Mucosa of stomach (tissue), 1 donor: ENCODE data around the gene OTUD7B.
"Not testable (repeated sequence)": the region's sequence is repeated elsewhere in the genome, so short reads cannot be mapped to it uniquely, and the experiment has no call there.

ENCODE experiments used
- H3K27me3 ChIP-seq: one replicate; pipeline ENCODE4 v1.7.0; 2013; ENCODE audit warnings: mild to moderate bottlenecking, low read length; ENCODE audit not compliant: control insufficient read depth, insufficient read depth
- H3K36me3 ChIP-seq: one replicate; pipeline ENCODE4 v1.7.0; 2013; ENCODE audit warnings: low read length; ENCODE audit not compliant: control insufficient read depth, insufficient read depth
- H3K4me1 ChIP-seq: one replicate; pipeline ENCODE4 v1.7.0; 2013; ENCODE audit warnings: mild to moderate bottlenecking, low read length; ENCODE audit not compliant: control insufficient read depth, insufficient read depth
- H3K4me3 ChIP-seq: one replicate; pipeline ENCODE4 v1.7.0; 2013; ENCODE audit warnings: low read length
- H3K9ac ChIP-seq: one replicate; pipeline ENCODE4 v1.7.0; 2013; ENCODE audit warnings: mild to moderate bottlenecking, low read length, moderate library complexity
- H3K9me3 ChIP-seq: one replicate; pipeline ENCODE4 v1.7.0; 2013; ENCODE audit warnings: mild to moderate bottlenecking, low read length, moderate library complexity; ENCODE audit not compliant: control insufficient read depth
- donor health status: Pancreatic carcinoma.

Gene OTUD7B

DNA sequence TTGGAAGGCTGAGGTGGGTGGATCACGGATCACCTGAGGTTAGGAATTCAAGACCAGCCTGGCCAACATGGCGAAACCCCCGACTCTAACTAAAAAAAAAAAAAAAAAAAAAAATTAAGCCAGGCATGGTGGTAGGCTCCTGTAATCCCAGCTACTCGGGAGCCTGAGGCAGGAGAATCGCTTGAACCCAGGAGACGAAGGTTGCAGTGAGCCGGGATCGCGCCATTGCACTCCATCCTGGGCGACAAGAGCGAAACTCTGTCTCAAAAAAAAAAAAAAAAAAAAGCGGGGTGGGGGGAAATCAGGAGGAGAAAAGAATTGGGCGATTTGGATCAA is 71.9 kb downstream of the OTUD7B start:
- H3K4me3 ChIP-seq, H3K9me3 ChIP-seq, H3K36me3 ChIP-seq, H3K27me3 ChIP-seq: not testable (repeated sequence)
- Histone ChIP-seq H3K4me1 (peaks cover 61% of the 10 kb centered on the region), H3K9ac (peak overlapping the region; percentile 62)

DNA sequence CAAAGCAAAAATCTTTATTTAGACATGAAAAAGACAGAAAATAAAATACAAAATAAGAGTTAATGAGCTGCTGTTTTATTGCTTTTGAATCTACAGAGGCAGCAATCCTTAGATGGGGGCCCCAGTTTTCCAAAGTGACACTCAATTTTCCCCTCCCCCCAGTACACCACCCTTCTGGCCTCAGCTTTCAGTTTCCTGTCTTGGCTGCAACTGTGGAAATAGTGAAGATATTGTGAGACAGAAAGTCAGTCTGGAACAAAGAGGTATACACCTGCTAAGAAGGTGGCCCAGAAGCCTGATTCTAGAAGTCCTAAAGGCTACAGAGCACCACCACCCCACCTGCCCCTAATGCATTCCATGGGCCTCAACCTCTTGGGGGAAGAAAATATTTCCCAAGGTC is 72.8 kb downstream of the OTUD7B start:
- Histone ChIP-seq H3K4me1 (peaks cover 61% of the 10 kb centered on the region), H3K4me3 (no peak overlapping the region), H3K9me3 (no peaks in the 10 kb centered on the region), H3K36me3 (peaks cover 4% of the 10 kb centered on the region), H3K27me3 (no peaks in the 10 kb centered on the region), H3K9ac (peak overlapping the region; percentile 48)

DNA sequence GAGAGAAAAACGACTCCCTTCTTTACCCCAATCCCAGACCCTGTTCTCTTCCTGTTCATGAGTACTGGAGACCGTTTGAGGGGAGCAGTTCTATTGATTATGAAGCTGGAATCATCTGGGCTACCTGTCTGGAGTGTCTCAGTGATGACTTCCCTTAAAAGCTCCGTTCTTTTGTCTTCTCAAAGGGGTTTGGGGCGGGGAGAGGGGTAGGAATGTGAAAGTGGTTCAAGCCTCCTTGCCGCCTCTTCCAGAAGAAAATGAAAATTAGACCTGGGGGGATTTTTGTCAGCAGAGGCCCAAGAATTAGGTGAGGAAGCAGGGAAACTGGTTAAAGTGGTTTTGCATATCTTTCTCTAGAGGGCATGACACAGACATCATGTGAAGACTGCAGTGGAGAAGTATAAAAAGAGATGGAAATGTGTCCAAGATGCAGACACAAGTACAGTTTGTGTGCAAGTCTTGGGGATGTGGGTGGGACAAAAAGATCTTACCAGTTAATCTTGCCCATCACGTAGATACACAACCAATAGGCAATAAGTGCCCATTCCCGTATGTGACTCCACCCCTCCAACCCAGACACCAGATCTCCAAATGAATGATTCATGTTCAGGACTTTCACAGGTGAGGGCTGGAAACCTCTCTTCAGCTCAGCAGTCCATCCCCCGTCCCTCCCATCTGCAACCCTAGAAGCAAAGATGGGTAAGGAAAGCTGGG is 73.4 kb downstream of the OTUD7B start:
- Histone ChIP-seq H3K4me3 (peak overlapping the region; percentile 53), H3K9ac (peak overlapping the region; percentile 73), H3K4me1 (peaks cover 59% of the 10 kb centered on the region), H3K27me3 (no peaks in the 10 kb centered on the region), H3K36me3 (peaks cover 4% of the 10 kb centered on the region), H3K9me3 (no peaks in the 10 kb centered on the region)

DNA sequence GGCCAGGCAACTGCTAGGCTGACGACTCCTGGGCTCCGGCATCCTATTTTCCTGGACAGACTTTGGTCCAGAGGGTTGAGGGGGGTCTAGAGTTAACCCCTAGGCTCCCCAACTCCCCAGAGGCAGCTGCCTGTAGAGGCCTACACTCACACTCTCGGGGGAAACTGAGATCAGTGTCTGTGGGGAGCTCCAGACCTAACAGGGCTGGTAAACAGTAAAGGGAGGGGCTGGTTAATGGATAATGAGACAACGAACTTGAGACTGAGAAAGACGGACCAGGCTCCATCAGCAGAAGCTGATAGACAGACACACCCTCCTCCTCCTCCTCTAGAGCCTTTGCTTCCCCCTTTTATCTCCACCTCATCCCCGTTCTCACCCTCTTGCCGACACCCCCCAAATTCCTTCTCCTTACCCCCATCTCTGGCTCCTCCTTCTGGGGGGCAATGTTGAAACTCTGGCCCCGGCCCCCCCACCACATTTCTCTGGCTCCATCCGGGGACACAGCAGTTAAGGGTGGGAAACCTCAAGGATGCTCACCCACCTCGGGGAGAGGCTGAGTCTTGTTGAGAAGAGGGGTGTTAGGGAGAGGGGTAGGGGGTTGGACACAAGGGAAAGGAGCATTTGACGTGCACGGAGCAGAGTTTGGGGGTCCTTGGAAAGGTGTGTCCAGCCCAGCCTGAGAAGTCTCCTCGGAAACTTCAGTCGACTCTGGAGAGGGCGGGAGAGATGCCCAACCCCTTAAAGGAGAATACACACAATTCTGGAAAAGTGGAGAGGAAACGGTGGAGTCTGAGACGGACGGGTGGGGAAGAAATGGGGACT is 74.1 kb downstream of the OTUD7B start, which contains the start of gene MTMR11:
Gene MTMR11 (minus strand): TSS at position 710 of the 822 bp plus-strand sequence. CDS start 232 bp downstream, at position 478.
- H3K9ac ChIP-seq, result peak within 1 kb of the TSS; percentile 73
- no peaks in the 10 kb centered on the region for H3K9me3 ChIP-seq
- H3K27me3 ChIP-seq, result no peaks in the 10 kb centered on the region
- H3K4me3 ChIP-seq, result peak within 1 kb of the TSS; percentile 53
- peaks cover 4% of the 10 kb centered on the region for H3K36me3 ChIP-seq
- H3K4me1 ChIP-seq, result peaks cover 55% of the 10 kb centered on the region

DNA sequence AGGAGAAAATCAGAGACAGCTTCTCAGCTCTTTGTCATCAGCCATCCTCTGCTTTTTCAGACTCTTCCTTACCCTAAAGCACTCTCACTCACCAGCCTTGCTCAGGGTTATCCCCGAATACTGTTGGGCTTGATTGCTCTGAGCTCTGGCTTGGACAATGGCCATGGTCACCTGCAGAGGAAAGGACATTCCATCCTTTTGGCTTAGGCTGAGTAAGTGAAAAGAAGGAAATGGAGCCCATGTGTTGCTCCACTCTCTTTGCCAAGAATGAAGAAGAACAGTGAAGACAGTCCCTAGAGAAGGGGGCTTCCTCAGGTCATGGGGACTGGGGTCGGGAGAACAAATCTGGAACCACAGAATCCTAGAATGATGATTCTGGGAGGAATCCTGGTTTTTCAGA is 76.2 kb downstream of the OTUD7B start:
- Histone ChIP-seq H3K27me3 (no peaks in the 10 kb centered on the region), H3K9me3 (no peaks in the 10 kb centered on the region), H3K4me3 (no peak overlapping the region), H3K9ac (no peak overlapping the region), H3K4me1 (peaks cover 36% of the 10 kb centered on the region), H3K36me3 (peaks cover 4% of the 10 kb centered on the region)

DNA sequence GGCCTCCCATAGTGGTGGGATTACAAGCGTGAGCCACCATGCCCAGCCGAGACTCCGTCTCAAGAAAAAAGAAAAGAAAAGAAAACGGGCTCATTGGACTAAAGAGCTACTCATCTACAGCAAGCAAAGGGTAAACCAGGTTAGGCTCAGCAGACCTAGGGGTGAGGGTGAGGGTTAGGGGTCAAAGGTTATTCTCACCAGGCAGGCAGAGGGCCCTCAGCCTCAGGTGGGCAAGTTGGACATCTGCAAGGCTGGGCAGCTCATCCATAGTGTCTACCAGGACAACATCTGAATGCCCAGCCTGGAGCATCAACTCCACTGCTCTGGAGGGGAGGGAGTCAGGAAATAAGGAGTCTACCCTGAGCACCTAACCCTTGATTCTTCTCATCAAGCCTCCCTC is 77.3 kb downstream of the OTUD7B start:
- Histone ChIP-seq H3K4me3 (no peak overlapping the region), H3K27me3 (no peaks in the 10 kb centered on the region), H3K36me3 (peaks cover 4% of the 10 kb centered on the region), H3K9me3 (no peaks in the 10 kb centered on the region), H3K4me1 (peaks cover 35% of the 10 kb centered on the region), H3K9ac (no peak overlapping the region)

DNA sequence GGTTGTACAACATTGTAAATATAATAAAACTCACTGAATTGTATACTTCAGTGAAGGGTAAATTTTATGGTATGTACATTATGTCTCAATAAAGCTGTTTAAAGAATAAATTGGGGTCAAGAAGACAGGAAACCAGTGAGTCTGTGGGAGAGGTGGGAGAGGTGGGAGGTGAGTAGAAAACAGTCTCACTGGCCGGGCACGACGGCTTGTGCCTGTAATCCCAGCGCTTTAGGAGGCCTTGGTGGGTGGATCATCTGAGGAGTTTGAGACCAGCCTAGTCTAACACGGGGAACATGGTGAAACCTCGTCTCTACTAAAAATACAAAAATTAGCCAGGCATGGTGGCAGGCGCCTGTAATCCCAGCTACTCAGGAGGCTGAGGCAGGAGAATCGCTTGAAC is 78.1 kb downstream of the OTUD7B start:
- Histone ChIP-seq H3K27me3 (no peaks in the 10 kb centered on the region), H3K9ac (no peak overlapping the region), H3K4me1 (peaks cover 32% of the 10 kb centered on the region), H3K36me3 (peaks cover 4% of the 10 kb centered on the region), H3K4me3 (no peak overlapping the region), H3K9me3 (no peaks in the 10 kb centered on the region)

DNA sequence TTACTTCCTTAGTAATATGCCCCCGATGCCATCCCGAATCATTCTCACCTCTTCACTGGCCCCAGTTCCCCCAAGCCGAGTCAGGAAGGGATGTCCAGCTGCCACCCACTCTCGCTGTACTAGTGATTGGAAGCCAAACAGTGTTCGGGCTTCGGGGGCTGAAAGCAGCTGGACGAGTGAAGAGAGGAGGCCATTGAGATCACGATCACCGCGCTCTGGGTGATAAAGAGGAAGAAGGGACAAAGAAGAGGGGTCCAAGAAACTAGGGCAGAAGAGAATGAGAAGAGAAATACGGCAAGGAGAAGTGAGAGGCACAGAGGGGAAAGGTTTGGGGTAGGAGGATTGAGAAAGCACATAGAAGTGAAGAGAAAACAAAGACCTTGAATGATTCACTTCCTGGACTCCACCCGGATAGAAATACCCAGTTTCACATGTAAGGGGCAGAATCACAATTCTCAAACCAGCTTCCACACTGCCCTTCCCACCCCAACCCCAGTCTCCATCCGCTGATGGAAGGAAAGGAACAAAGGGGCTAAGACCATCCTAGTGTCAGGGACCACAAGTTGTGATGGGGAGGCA is 79.2 kb downstream of the OTUD7B start:
- peaks cover 4% of the 10 kb centered on the region for H3K36me3 ChIP-seq
- peaks cover 28% of the 10 kb centered on the region for H3K4me1 ChIP-seq
- no peak overlapping the region for H3K9ac ChIP-seq
- no peak overlapping the region for H3K4me3 ChIP-seq
- no peaks in the 10 kb centered on the region for H3K27me3 ChIP-seq
- H3K9me3 ChIP-seq, result no peaks in the 10 kb centered on the region

DNA sequence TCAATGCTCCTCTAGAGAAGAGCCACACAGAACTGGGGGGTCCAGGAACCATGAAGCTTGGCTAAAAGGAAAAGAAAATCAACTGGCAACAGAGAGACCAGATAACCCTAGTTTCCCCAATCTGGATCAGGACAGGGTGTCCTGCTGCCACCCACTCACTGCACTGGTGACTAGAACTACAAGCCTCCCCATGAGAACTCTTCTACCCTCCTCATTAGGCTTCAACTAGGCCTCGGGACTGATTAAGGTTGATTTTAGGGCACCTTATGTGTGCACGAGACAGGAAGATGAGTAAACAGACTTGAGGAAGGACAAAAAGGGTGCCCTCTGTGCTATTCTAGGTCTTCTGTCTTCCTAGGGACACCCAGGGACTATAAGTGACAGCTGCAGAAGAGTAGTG is 80.7 kb downstream of the OTUD7B start:
- H3K27me3 ChIP-seq, result no peaks in the 10 kb centered on the region
- H3K36me3 ChIP-seq, result peaks cover 4% of the 10 kb centered on the region
- H3K9me3 ChIP-seq, result no peaks in the 10 kb centered on the region
- H3K4me3 ChIP-seq, result no peak overlapping the region
- peaks cover 22% of the 10 kb centered on the region for H3K4me1 ChIP-seq
- H3K9ac ChIP-seq, result no peak overlapping the region

DNA sequence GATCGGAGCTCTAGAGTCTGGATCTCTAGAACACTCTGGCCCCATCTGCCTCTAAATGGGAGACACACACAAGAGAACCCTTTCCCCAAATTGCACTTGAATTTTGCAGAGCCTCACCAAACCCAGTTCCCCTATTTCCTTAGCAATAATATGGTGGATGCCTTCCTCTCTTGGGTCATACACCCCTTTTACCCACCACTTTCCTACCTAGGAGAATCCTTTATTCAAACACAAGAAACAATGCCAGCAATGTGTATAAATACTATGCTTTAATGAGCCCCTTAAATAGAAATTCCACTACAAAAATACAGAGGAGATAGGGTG is 82.2 kb downstream of the OTUD7B start:
- Histone ChIP-seq H3K9me3 (no peaks in the 10 kb centered on the region), H3K36me3 (peaks cover 6% of the 10 kb centered on the region), H3K4me3 (peak overlapping the region; percentile 76), H3K9ac (peak overlapping the region; percentile 86), H3K27me3 (no peaks in the 10 kb centered on the region), H3K4me1 (peaks cover 22% of the 10 kb centered on the region)

DNA sequence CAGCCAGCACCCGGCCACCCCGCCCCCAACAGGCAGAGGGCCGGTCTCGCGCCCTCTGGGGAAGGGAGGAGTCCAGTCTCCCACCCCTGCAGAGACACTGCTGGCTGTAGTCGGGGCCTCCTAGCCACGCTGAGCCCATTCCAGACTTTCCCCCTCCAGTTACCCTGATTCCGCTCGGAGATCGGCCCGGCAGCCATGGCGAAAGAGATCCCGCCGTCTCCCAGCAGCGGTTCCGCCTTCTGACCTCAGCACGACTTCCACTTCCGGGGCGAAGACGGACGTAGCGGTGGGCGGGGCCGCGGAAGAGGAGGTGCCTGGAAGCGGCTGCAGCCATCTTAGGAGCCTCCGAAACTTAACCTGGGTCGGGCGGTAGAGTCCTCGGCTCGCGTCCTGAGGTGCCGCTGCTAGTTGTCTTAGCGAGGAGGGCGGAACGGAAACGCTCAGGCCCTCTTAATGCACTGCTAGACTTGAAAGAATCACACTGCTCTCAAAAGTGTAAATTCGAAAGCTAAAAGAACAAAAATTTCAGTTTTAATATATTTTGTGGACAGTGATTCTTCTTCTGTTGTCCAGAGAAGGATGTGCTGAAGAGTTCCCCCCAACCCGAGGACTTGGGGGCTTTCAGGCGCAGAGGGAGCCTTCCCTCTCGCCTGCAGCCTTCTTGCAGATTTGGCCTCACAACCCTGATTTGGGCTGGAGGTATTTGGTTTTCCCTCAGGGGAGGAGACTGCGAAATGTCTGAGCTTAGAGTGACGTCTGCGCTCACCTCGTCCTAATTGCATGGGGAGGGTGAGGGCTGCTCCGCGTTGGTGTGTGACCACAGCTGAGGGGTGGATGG is 82.7 kb downstream of the OTUD7B start, which contains the start of gene SF3B4:
Gene SF3B4 (minus strand): TSS at position 241 of the 838 bp plus-strand sequence. CDS start 44 bp downstream, at position 197.
- Histone ChIP-seq H3K9me3 (no peaks in the 10 kb centered on the region), H3K4me1 (peaks cover 22% of the 10 kb centered on the region)

More for the DNA sequence above, 82.7 kb downstream of the OTUD7B start, which contains the start of gene SF3B4:
- no peaks in the 10 kb centered on the region for H3K27me3 ChIP-seq
- peaks cover 6% of the 10 kb centered on the region for H3K36me3 ChIP-seq
- peak within 1 kb of the TSS; percentile 76 for H3K4me3 ChIP-seq
- peak within 1 kb of the TSS; percentile 86 for H3K9ac ChIP-seq
